Spleen (tissue), 11 donors: ENCODE results near the gene ZSWIM3. TPM values are rescaled to one million over a fixed set of nuclear protein-coding genes. Genes with fewer than 3 reads are reported as not detected.

Source experiments
- DNase-seq: peaks from one replicate; pipeline ENCODE4 v3.0.0-alpha.2; 2020
- H3K27ac ChIP-seq, 8 donors: fragments of 200-600 bp; sonication (generic) in 7 of 8; 1 replicate in 4 of 8; 2 replicates in 4 of 8; pipeline versions ENCODE4 v1.5.0 to v1.8.0; 2016 to 2021; ENCODE audit warnings: inconsistent platforms in 4 of 8, mild to moderate bottlenecking in 4 of 8, moderate library complexity in 1 of 8
- H3K27me3 ChIP-seq, 7 donors: fragments of 200-600 bp; sonication (generic) in 6 of 7; replicated peaks in 1 of 7; 1 replicate in 4 of 7; 2 replicates in 3 of 7; pipeline versions ENCODE4 v1.5.0 to v1.8.0; 2016 to 2021; ENCODE audit warnings: inconsistent platforms in 3 of 7, mild to moderate bottlenecking in 1 of 7
- H3K36me3 ChIP-seq, 6 donors: fragments of 200-600 bp; sonication (generic) in 5 of 6; 1 replicate in 4 of 6; 2 replicates in 2 of 6; pipeline versions ENCODE4 v1.5.0 to v1.8.0; 2016 to 2021; ENCODE audit warnings: inconsistent platforms in 2 of 6
- H3K4me1 ChIP-seq, 6 donors: fragments of 200-600 bp; sonication (generic) in 5 of 6; 1 replicate in 3 of 6; 2 replicates in 3 of 6; pipeline versions ENCODE4 v1.5.0 to v1.8.0; 2016 to 2021; ENCODE audit warnings: inconsistent platforms in 3 of 6
- H3K4me3 ChIP-seq, 8 donors: fragments of 200-600 bp; sonication (generic) in 7 of 8; 1 replicate in 4 of 8; 2 replicates in 4 of 8; pipeline versions ENCODE4 v1.5.0 to v1.8.0; 2016 to 2021; ENCODE audit warnings: inconsistent platforms in 4 of 8, mild to moderate bottlenecking in 4 of 8, moderate library complexity in 2 of 8
- H3K9me3 ChIP-seq, 8 donors: fragments of 200-600 bp; sonication (generic) in 7 of 8; 1 replicate in 4 of 8; 2 replicates in 4 of 8; pipeline versions ENCODE4 v1.5.0 to v1.8.0; 2016 to 2021; ENCODE audit warnings: inconsistent platforms in 4 of 8
- POLR2A ChIP-seq, 3 donors: fragments of 450-650 bp; IDR thresholded peaks; one replicate each; pipeline ENCODE4 v1.5.1; 2017; ENCODE audit warnings: antibody characterized with exemption in 3 of 3, mild to moderate bottlenecking in 1 of 3
- POLR2AphosphoS5 ChIP-seq, 3 donors: sonication (generic); formaldehyde crosslinking; IDR thresholded peaks; one replicate each; pipeline ENCODE4 v1.5.1; 2017; ENCODE audit warnings: antibody characterized with exemption in 3 of 3
- WGBS, 5 donors: extraction: QIAGEN DNeasy Blood & Tissue Kit in 3 of 5; methylation state at CpG; one replicate each; pipeline versions ENCODE4 v1.1.5 to v1.1.7; 2013 to 2018; 5-methylcytosine and 5-hydroxymethylcytosine counted together
- intact Hi-C: fragments of 100-400 bp; cut with DNase I; formaldehyde crosslinking; loops from one replicate; pipeline ENCODE4 v1.15.0; 2023; ENCODE audit warnings: low total_unique reads
- polyA plus RNA-seq, 3 donors: library from polyadenylated mRNA; stranded (reverse); fragments of 200-250 nt; gene quantifications; one replicate each; pipeline ENCODE4 v1.2.1, GENCODE V29; 2013
- total RNA-seq, 7 donors: library from RNA; depleted of rRNA in 3 of 7; stranded (reverse); fragments of >200 nt in 3 of 7; fragmentation: NEBNext Ultra II Directional in 4 of 7; extraction: Animal tissue kit (Norgen Biotek cat#: 25700) in 4 of 7; gene quantifications; one replicate each; pipeline versions ENCODE4 v1.1.0 to v1.2.1, GENCODE V29; 2016 to 2021
- TF ChIP-seq, protein P1 (sequence below), 11 experiments: fragments of 200-600 bp in 7 of 11; fragments of 450-650 bp in 4 of 11; sonication (generic) in 4 of 11; IDR thresholded peaks in 8 of 11; conservative IDR thresholded peaks in 3 of 11; 1 replicate in 7 of 11; 2 replicates in 4 of 11; pipeline versions ENCODE4 v1.4.0 to v1.8.0; 2016 to 2021; ENCODE audit warnings: antibody characterized with exemption in 11 of 11, inconsistent platforms in 4 of 11, mild to moderate bottlenecking in 1 of 11
- donor health status: healthy with polysubstance abuse.
- donor health status: DM: no; HTN: no; CAD: no; lungs with moderate emphysema.
- donor health status: DM: no; HTN: no; CAD: no.
- donor health status: Bipolar disorder and iron deficiency.
- donor health status: healthy.
- donor health status: DM: no; HTN: no; CAD: no.
- donor health status: DM: yes; HTN: yes; CAD: no.

ZSWIM3 gene
- total and polyA plus RNA-seq, 10 donors, result 3.1 to 7.1 (median 5.1) TPM

DNA sequence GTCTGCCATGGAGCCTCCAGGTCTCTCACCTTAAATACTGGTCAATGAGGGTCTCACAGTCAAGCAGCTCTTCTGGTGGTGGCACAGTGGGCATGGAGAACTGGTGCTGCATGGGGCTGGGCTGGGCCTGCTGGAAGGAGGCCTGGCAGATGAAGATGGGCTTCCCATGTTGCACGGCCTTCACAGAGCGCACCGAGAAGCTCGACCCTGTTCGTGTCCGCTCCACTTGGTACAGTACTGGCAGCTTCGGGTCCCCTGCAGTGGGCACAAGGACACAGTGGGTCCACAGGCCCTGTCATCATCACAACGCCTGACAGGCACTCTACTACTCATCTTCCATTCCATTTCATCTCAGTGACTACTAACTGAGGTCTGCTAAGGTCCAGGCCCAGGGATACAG, 9.0 kb upstream of the ZSWIM3 start:
- H3K27me3 ChIP-seq, result no peaks in the 10 kb centered on the region
- intact Hi-C loops, result no loop called here
- no peak overlapping the region for H3K4me3 ChIP-seq
- 94 to 100% (median 96%) methylated on average over 5 to 8 of the region's 8 CpGs for WGBS, 5 donors
- TF ChIP-seq, protein P1, sequence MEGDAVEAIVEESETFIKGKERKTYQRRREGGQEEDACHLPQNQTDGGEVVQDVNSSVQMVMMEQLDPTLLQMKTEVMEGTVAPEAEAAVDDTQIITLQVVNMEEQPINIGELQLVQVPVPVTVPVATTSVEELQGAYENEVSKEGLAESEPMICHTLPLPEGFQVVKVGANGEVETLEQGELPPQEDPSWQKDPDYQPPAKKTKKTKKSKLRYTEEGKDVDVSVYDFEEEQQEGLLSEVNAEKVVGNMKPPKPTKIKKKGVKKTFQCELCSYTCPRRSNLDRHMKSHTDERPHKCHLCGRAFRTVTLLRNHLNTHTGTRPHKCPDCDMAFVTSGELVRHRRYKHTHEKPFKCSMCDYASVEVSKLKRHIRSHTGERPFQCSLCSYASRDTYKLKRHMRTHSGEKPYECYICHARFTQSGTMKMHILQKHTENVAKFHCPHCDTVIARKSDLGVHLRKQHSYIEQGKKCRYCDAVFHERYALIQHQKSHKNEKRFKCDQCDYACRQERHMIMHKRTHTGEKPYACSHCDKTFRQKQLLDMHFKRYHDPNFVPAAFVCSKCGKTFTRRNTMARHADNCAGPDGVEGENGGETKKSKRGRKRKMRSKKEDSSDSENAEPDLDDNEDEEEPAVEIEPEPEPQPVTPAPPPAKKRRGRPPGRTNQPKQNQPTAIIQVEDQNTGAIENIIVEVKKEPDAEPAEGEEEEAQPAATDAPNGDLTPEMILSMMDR (IDR thresholded peaks at IDR 0.05 in 8 of 11, conservative IDR thresholded peaks at IDR 0.05 in 3 of 11), result no peak
- TF ChIP-seq POLR2AphosphoS5 (IDR thresholded peaks at IDR 0.05), result peak in 2 of 3 donors; percentile 23 to 44
- H3K27ac ChIP-seq, result no peak overlapping the region
- peaks cover 0 to 100% (median 68%) of the 10 kb centered on the region in 6 donors for H3K36me3 ChIP-seq
- H3K4me1 ChIP-seq, result peaks cover 0 to 22% (median under 1%) of the 10 kb centered on the region in 6 donors
- no peak for DNase-seq
- no peaks in the 10 kb centered on the region for H3K9me3 ChIP-seq

DNA sequence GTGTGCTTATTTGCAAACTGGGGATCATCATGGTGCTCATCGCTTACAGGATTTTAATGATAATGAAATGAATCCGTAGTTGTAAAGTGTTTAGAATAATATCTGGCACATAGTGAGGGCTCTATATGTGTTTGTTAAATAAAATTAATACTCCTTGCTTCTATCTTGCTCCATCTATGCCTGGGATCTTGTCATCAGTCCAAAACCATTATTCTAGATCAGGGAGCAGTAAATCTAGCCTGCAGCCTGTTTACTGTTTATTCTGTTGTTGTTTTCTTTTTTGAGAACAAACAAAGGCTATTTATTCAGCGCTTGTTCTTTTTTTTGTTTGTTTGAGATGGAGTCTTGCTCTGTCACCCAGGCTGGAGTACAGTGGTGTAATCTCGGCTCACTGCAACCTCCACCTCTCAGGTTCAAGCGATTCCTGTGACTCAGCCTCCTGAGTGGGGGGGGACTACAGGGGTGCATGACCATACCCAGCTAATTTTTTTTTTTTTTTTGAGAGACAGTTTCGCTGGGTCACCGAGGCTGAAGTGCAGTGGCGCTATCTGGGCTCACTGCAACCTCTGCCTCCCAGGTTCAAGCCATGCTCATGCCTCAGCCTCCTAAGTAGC, 8.3 kb upstream of the ZSWIM3 start:
- H3K27ac ChIP-seq, result no peak overlapping the region
- WGBS, 5 donors, result 93 to 97% (median 95%) methylated on average over 8 of the region's 8 CpGs
- no peak overlapping the region for H3K4me3 ChIP-seq
- no peaks in the 10 kb centered on the region for H3K9me3 ChIP-seq
- intact Hi-C loops, result no loop called here
- TF ChIP-seq, protein P1 (IDR thresholded peaks at IDR 0.05 in 8 of 11, conservative IDR thresholded peaks at IDR 0.05 in 3 of 11), result no peak
- TF ChIP-seq POLR2AphosphoS5 (IDR thresholded peaks at IDR 0.05), result no peak
- TF ChIP-seq POLR2A (IDR thresholded peaks at IDR 0.05), result no peak
- peaks cover 0 to 100% (median 65%) of the 10 kb centered on the region in 6 donors for H3K36me3 ChIP-seq
- H3K4me1 ChIP-seq, result peaks cover 0 to 26% (median 2%) of the 10 kb centered on the region in 6 donors
- no peak for DNase-seq
- H3K27me3 ChIP-seq, result no peaks in the 10 kb centered on the region

DNA sequence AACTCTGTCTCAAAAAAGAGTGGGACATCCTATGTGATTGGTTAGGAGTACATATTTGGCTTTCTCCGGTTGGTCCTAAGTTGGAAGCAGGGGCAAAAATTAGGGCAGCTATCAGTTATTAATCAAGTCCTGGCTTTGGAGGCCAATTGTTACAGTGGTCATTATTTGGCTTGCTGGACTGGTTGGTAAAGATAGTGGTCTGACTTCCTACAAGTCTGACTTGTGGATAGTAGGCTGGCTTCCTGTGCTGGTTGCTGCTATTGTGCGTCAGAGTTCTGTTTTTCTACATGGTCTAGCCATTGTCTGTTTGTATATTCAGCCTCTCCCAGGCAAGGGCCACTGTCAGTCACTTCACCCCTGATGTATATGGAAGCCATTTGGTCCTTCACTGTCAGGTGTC, 7.2 kb upstream of the ZSWIM3 start:
- intact Hi-C loops, result no loop called here

DNA sequence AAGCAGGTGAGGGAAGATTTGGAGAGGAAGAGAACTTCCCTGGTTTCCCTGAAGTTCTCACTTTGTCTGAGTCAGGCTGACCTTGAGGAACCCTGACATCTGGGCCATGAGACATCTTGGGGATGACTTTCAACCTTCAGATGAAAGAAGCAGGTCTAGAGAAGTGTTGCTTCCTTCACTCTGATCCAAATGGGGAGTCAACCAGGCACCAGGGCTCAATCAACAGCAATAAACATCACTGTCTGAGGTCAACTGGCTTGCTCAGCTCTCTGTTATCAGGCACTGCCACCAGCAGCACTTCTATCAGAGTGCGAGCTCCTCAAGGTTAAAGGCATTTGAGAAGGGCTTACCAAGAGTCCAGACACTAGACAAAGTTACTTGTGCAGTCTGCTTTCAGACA, 6.5 kb upstream of the ZSWIM3 start:
- WGBS, 5 donors, result 65 to 100% (median 91%) methylated on average over 1 of the region's 1 CpG
- H3K4me1 ChIP-seq, result peaks cover 13 to 44% (median 18%) of the 10 kb centered on the region in 6 donors
- H3K27ac ChIP-seq, result no peak overlapping the region
- TF ChIP-seq, protein P1 (IDR thresholded peaks at IDR 0.05 in 8 of 11, conservative IDR thresholded peaks at IDR 0.05 in 3 of 11), result no peak
- TF ChIP-seq POLR2A (IDR thresholded peaks at IDR 0.05), result no peak
- TF ChIP-seq POLR2AphosphoS5 (IDR thresholded peaks at IDR 0.05), result no peak
- H3K4me3 ChIP-seq, result no peak overlapping the region
- H3K9me3 ChIP-seq, result no peaks in the 10 kb centered on the region
- H3K36me3 ChIP-seq, result peaks cover 0 to 95% (median 49%) of the 10 kb centered on the region in 6 donors
- intact Hi-C loops, result no loop called here
- DNase-seq, result no peak
- no peaks in the 10 kb centered on the region for H3K27me3 ChIP-seq

More for the DNA sequence above, 7.2 kb upstream of the ZSWIM3 start:
- no peak overlapping the region for H3K4me3 ChIP-seq
- H3K27me3 ChIP-seq, result no peaks in the 10 kb centered on the region
- TF ChIP-seq POLR2A (IDR thresholded peaks at IDR 0.05) (no peak), POLR2AphosphoS5 (IDR thresholded peaks at IDR 0.05) (no peak)
- TF ChIP-seq, protein P1 (IDR thresholded peaks at IDR 0.05 in 8 of 11, conservative IDR thresholded peaks at IDR 0.05 in 3 of 11), result no peak
- no peak for DNase-seq
- no peaks in the 10 kb centered on the region for H3K9me3 ChIP-seq
- 85 to 100% (median 96%) methylated on average over 2 of the region's 2 CpGs for WGBS, 5 donors
- H3K27ac ChIP-seq, result no peak overlapping the region
- H3K36me3 ChIP-seq, result peaks cover 0 to 100% (median 56%) of the 10 kb centered on the region in 6 donors
- H3K4me1 ChIP-seq, result peaks cover 6 to 37% (median 12%) of the 10 kb centered on the region in 6 donors
